Activated T-cell treated with anti-CD3 and anti-CD28 coated beads, Interleukin-2, amount 50 U/mL, for 1 hour (primary cell): ENCODE results near the gene INPPL1.
A peak's percentile ranks its signal among the peaks of the same experiment; 100 is the strongest.
"Not testable (repeated sequence)": the region's sequence is repeated elsewhere in the genome, so short reads cannot be mapped to it uniquely, and the experiment has no call there.

Experiments used
- DNase-seq: peaks from one replicate; pipeline ENCODE4 v3.0.0-alpha.2; 2020

INPPL1 gene

GRCh38 chr11:72224564-72225410, at the start of gene INPPL1:
Gene INPPL1 (plus strand): TSS chr11:72224767. CDS start chr11:72224985, 218 bp downstream.
- peak; percentile 55 for DNase-seq

GRCh38 chr11:72177656-72178055, 46.9 kb upstream of the INPPL1 start:
- no peak for DNase-seq

GRCh38 chr11:72179049-72179803, 45.3 kb upstream of the INPPL1 start:
- no peak for DNase-seq

GRCh38 chr11:72179804-72180396, 44.7 kb upstream of the INPPL1 start:
- no peak for DNase-seq

- DNase-seq = not testable (repeated sequence)
Observed at GRCh38 chr11:72180892-72181552, 43.5 kb upstream of the INPPL1 start.

- DNase-seq = not testable (repeated sequence)
Observed at GRCh38 chr11:72181553-72181958, 43.0 kb upstream of the INPPL1 start.

GRCh38 chr11:72188267-72188666, 36.3 kb upstream of the INPPL1 start:
- no peak for DNase-seq

GRCh38 chr11:72189455-72190250, 34.9 kb upstream of the INPPL1 start:
- no peak for DNase-seq

- DNase-seq = no peak
Observed at GRCh38 chr11:72190631-72191071, 33.9 kb upstream of the INPPL1 start.

- no peak for DNase-seq
Observed at GRCh38 chr11:72191961-72192381, 32.6 kb upstream of the INPPL1 start, which contains the start of gene FOLR1. Gene FOLR1 (plus strand): TSS chr11:72192140. CDS start chr11:72192174, 34 bp downstream.

GRCh38 chr11:72195518-72196270, 28.9 kb upstream of the INPPL1 start:
- DNase-seq = no peak

- not testable (repeated sequence) for DNase-seq
Observed at GRCh38 chr11:72201445-72201844, 23.1 kb upstream of the INPPL1 start.

- DNase-seq = no peak
Observed at GRCh38 chr11:72202571-72202970, 22.0 kb upstream of the INPPL1 start.

- DNase-seq = no peak
Observed at GRCh38 chr11:72203163-72203562, 21.4 kb upstream of the INPPL1 start.

GRCh38 chr11:72204886-72205285, 19.7 kb upstream of the INPPL1 start:
- DNase-seq = no peak

GRCh38 chr11:72206794-72207193, 17.8 kb upstream of the INPPL1 start:
- DNase-seq = not testable (repeated sequence)

- DNase-seq = no peak
Observed at GRCh38 chr11:72208281-72208680, 16.3 kb upstream of the INPPL1 start.

GRCh38 chr11:72209101-72209500, 15.5 kb upstream of the INPPL1 start:
- no peak for DNase-seq

- no peak for DNase-seq
Observed at GRCh38 chr11:72216638-72217037, 7.9 kb upstream of the INPPL1 start, which contains the start of gene FOLR2. Gene FOLR2 (plus strand): TSS chr11:72216794. CDS start chr11:72218585, 1,791 bp downstream.

GRCh38 chr11:72217841-72218240, 6.7 kb upstream of the INPPL1 start:
- no peak for DNase-seq

- no peak for DNase-seq
Observed at GRCh38 chr11:72218251-72218745, 6.3 kb upstream of the INPPL1 start.
